ENCODE measurements around the gene TGFBR1. TPM values are rescaled to one million over a fixed set of nuclear protein-coding genes. Genes with fewer than 3 reads are reported as not detected.

Gene TGFBR1
- total RNA-seq, 2 donors from 2014 or later, result 13.4 to 23.4 TPM

- H3K36me3 Mint-ChIP-seq, result peaks cover 0 to 5% of the 10 kb centered on the region in 2 donors
- ATAC-seq (no peak), DNase-seq (ENCODE audit: low spot score in 2 of 2) (no peak)
- H3K27ac Mint-ChIP-seq, result no peak overlapping the region
- no peaks in the 10 kb centered on the region for H3K9me3 Mint-ChIP-seq
Observed at GRCh38 chr9:99138424-99139284, 33.7 kb downstream of the TGFBR1 start.

- Mint-ChIP-seq H3K27ac (peak overlapping the region in 1 of 2 donors; percentile 44), H3K36me3 (peaks cover 0 to 5% of the 10 kb centered on the region in 2 donors), H3K9me3 (no peaks in the 10 kb centered on the region)
- ATAC-seq, result no peak
- no peak for DNase-seq (ENCODE audit: low spot score in 2 of 2)
Observed at GRCh38 chr9:99139868-99140267, 35.0 kb downstream of the TGFBR1 start.

GRCh38 chr9:99140685-99141314 is 35.9 kb downstream of the TGFBR1 start:
- DNase-seq (ENCODE audit: low spot score in 2 of 2), result peak in 1 of 2 donors; percentile 26
- peaks cover 5 to 8% of the 10 kb centered on the region in 2 donors for H3K36me3 Mint-ChIP-seq
- H3K9me3 Mint-ChIP-seq, result no peaks in the 10 kb centered on the region
- ATAC-seq, result peak; percentile 53 to 62
- H3K27ac Mint-ChIP-seq, result peak overlapping the region in 1 of 2 donors; percentile 44

GRCh38 chr9:99141849-99142248 is 36.9 kb downstream of the TGFBR1 start:
- H3K36me3 Mint-ChIP-seq, result peaks cover 5 to 12% of the 10 kb centered on the region in 2 donors
- ATAC-seq (no peak), DNase-seq (ENCODE audit: low spot score in 2 of 2) (no peak)
- H3K9me3 Mint-ChIP-seq, result no peaks in the 10 kb centered on the region
- H3K27ac Mint-ChIP-seq, result peak overlapping the region in 1 of 2 donors; percentile 0

- no peak for ATAC-seq
- Mint-ChIP-seq H3K27ac (peak overlapping the region in 1 of 2 donors; percentile 0), H3K36me3 (peaks cover 5 to 12% of the 10 kb centered on the region in 2 donors), H3K9me3 (no peaks in the 10 kb centered on the region)
- DNase-seq (ENCODE audit: low spot score in 2 of 2), result no peak
Observed at GRCh38 chr9:99142275-99142674, 37.4 kb downstream of the TGFBR1 start.

GRCh38 chr9:99143655-99144054 is 38.7 kb downstream of the TGFBR1 start:
- Mint-ChIP-seq H3K9me3 (no peaks in the 10 kb centered on the region), H3K36me3 (peaks cover 0 to 12% of the 10 kb centered on the region in 2 donors), H3K27ac (no peak overlapping the region)
- DNase-seq (ENCODE audit: low spot score in 2 of 2) (no peak), ATAC-seq (no peak)

- Mint-ChIP-seq H3K27ac (no peak overlapping the region), H3K9me3 (no peaks in the 10 kb centered on the region), H3K36me3 (peaks cover 0 to 12% of the 10 kb centered on the region in 2 donors)
- ATAC-seq, result no peak
- no peak for DNase-seq (ENCODE audit: low spot score in 2 of 2)
Observed at GRCh38 chr9:99144966-99145365, 40.1 kb downstream of the TGFBR1 start.

- no peak overlapping the region for H3K27ac Mint-ChIP-seq
- no peaks in the 10 kb centered on the region for H3K9me3 Mint-ChIP-seq
- DNase-seq (ENCODE audit: low spot score in 2 of 2) (no peak), ATAC-seq (no peak)
- peaks cover 7 to 12% of the 10 kb centered on the region in 2 donors for H3K36me3 Mint-ChIP-seq
Observed at GRCh38 chr9:99146574-99146973, 41.7 kb downstream of the TGFBR1 start.

GRCh38 chr9:99147177-99147576 is 42.3 kb downstream of the TGFBR1 start:
- ATAC-seq (no peak), DNase-seq (ENCODE audit: low spot score in 2 of 2) (no peak)
- no peaks in the 10 kb centered on the region for H3K9me3 Mint-ChIP-seq
- H3K27ac Mint-ChIP-seq, result no peak overlapping the region
- H3K36me3 Mint-ChIP-seq, result peaks cover 12 to 14% of the 10 kb centered on the region in 2 donors

GRCh38 chr9:99150451-99151171 is 45.7 kb downstream of the TGFBR1 start:
- peak; percentile 61 to 84 for ATAC-seq
- Mint-ChIP-seq H3K9me3 (no peaks in the 10 kb centered on the region), H3K27ac (no peak overlapping the region), H3K36me3 (peaks cover 6 to 17% of the 10 kb centered on the region in 2 donors)
- no peak for DNase-seq (ENCODE audit: low spot score in 2 of 2)

GRCh38 chr9:99154356-99154755 is 49.4 kb downstream of the TGFBR1 start:
- H3K9me3 Mint-ChIP-seq, result no peaks in the 10 kb centered on the region
- peak overlapping the region in 1 of 2 donors; percentile 13 for H3K27ac Mint-ChIP-seq
- H3K36me3 Mint-ChIP-seq, result peaks cover 0 to 17% of the 10 kb centered on the region in 2 donors
- ATAC-seq, result no peak
- no peak for DNase-seq (ENCODE audit: low spot score in 2 of 2)

- Mint-ChIP-seq H3K9me3 (no peaks in the 10 kb centered on the region), H3K27ac (no peak overlapping the region), H3K36me3 (peaks cover 0 to 17% of the 10 kb centered on the region in 2 donors)
- no peak for DNase-seq (ENCODE audit: low spot score in 2 of 2)
- no peak for ATAC-seq
Observed at GRCh38 chr9:99155736-99156135, 50.8 kb downstream of the TGFBR1 start.

- no peak overlapping the region for H3K27ac Mint-ChIP-seq
- no peak for DNase-seq (ENCODE audit: low spot score in 2 of 2)
- H3K36me3 Mint-ChIP-seq, result no peaks in the 10 kb centered on the region
- H3K9me3 Mint-ChIP-seq, result no peaks in the 10 kb centered on the region
- no peak for ATAC-seq
Observed at GRCh38 chr9:99158629-99159028, 53.7 kb downstream of the TGFBR1 start.

GRCh38 chr9:99160173-99160572 is 55.3 kb downstream of the TGFBR1 start:
- DNase-seq (ENCODE audit: low spot score in 2 of 2) (no peak), ATAC-seq (no peak)
- H3K9me3 Mint-ChIP-seq, result no peaks in the 10 kb centered on the region
- H3K36me3 Mint-ChIP-seq, result no peaks in the 10 kb centered on the region
- no peak overlapping the region for H3K27ac Mint-ChIP-seq

- no peak for DNase-seq (ENCODE audit: low spot score in 2 of 2)
- peak in 1 of 2 donors; percentile 48 for ATAC-seq
- Mint-ChIP-seq H3K36me3 (no peaks in the 10 kb centered on the region), H3K9me3 (no peaks in the 10 kb centered on the region), H3K27ac (no peak overlapping the region)
Observed at GRCh38 chr9:99162759-99163364, 57.9 kb downstream of the TGFBR1 start.

- no peaks in the 10 kb centered on the region for H3K9me3 Mint-ChIP-seq
- ATAC-seq, result peak in 1 of 2 donors; percentile 24
- no peak for DNase-seq (ENCODE audit: low spot score in 2 of 2)
- H3K36me3 Mint-ChIP-seq, result no peaks in the 10 kb centered on the region
- H3K27ac Mint-ChIP-seq, result no peak overlapping the region
Observed at GRCh38 chr9:99166149-99166548, 61.2 kb downstream of the TGFBR1 start.

All from activated naive CD4-positive, alpha-beta T cell treated with anti-CD3 and anti-CD28 coated beads, Interleukin-2, amount 50 U/mL, for 72 hours (primary cell).